Measurements from ENCODE around the gene C3orf18. TPM values are rescaled to one million over a fixed set of nuclear protein-coding genes. Genes with fewer than 3 reads are reported as not detected.

Gene C3orf18
- total and polyA plus RNA-seq, 9 of the 15 experiments (the other 6 are each of a cell fraction or from before 2014, with no cell fraction given): 0.01 to 2.3 (median 0.94) TPM

DNA sequence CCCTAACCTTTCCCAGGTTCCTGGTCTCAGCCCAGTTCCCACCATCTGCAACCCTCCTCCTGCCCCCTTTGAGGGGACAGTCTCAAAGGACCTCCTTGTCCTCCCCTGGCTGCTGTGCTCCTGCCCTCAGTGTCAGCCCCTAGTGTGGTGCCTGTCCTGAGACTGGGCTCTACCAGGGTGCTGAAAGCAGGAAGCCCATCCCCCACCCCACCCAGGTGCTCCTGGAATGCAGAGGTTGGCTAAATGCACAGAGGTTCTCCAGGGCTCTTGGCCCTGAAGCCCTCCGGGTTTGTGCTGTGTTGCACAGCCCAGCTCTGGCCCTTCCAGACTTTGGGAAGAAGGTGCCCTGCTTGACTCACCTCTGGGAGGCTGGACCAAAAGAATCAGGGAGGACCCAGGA is 21.8 kb downstream of the C3orf18 start:
- POLR2A ChIA-PET: no interaction called here
- Histone ChIP-seq H3K9me3 (replicated peaks; ENCODE audit: control insufficient read depth, insufficient read depth, low read depth, low read length) (no peaks in the 10 kb centered on the region), H3K9me1 (ENCODE audit: control insufficient read depth, insufficient read depth, low read length) (no peaks in the 10 kb centered on the region), H4K20me1 (replicated peaks; ENCODE audit: control insufficient read depth, insufficient read depth, low read length) (no peaks in the 10 kb centered on the region), H2AFZ (ENCODE audit: low read depth, low read length) (no peak overlapping the region), H3K27me3 (ENCODE audit: control insufficient read depth in 2 of 2, insufficient read depth in 2 of 2, low read length in 2 of 2) (no peaks in the 10 kb centered on the region), H3K27ac (ENCODE audit: extremely low read depth, low read depth, low read length) (no peak overlapping the region), H3K9ac (ENCODE audit: insufficient read depth in 1 of 2, low read depth in 2 of 2, low read length in 2 of 2) (0 out of 4 replicates have a peak overlapping the region, but pooled peaks of 1 of the 2 experiments have one; percentile 13), H3K4me3 (no peak overlapping the region), H3K4me2 (ENCODE audit: insufficient read depth, low read length) (no peak overlapping the region), H3K36me3 (ENCODE audit: control insufficient read depth, insufficient read depth, low read length) (no peaks in the 10 kb centered on the region), H3K4me1 (replicated peaks in 1 of 2; ENCODE audit: control insufficient read depth in 2 of 2, insufficient read depth in 2 of 2, low read length in 2 of 2) (peaks cover 2 to 21% of the 10 kb centered on the region in 2 experiments; a peak in 3 of 5 replicates), H3K79me2 (ENCODE audit: control insufficient read depth, insufficient read depth, low read length) (no peaks in the 10 kb centered on the region)
- ATAC-seq: no peak
- intact Hi-C loops (cut with micrococcal nuclease) (no loop called here), in situ Hi-C loops (cut with MboI) (loop anchor here (5.0 kb wide), 1 partner anchor 33 kb away; no protein-coding TSS in a partner anchor)
- WGBS (ENCODE audit: insufficient coverage, low coverage, missing lambda C conversion rate): no CpG with 5 or more reads among the region's 1 CpG
- no TSS peak for BruUV-seq (replicated peaks)
- CTCF ChIA-PET (ENCODE audit: low intra/inter-chr PET ratio): no interaction called here
- DNase-seq (ENCODE audit: extremely low read depth in 1 of 4, low spot score in 3 of 4): no peak
- no peak for FAIRE-seq
- TF ChIP-seq, protein P1, sequence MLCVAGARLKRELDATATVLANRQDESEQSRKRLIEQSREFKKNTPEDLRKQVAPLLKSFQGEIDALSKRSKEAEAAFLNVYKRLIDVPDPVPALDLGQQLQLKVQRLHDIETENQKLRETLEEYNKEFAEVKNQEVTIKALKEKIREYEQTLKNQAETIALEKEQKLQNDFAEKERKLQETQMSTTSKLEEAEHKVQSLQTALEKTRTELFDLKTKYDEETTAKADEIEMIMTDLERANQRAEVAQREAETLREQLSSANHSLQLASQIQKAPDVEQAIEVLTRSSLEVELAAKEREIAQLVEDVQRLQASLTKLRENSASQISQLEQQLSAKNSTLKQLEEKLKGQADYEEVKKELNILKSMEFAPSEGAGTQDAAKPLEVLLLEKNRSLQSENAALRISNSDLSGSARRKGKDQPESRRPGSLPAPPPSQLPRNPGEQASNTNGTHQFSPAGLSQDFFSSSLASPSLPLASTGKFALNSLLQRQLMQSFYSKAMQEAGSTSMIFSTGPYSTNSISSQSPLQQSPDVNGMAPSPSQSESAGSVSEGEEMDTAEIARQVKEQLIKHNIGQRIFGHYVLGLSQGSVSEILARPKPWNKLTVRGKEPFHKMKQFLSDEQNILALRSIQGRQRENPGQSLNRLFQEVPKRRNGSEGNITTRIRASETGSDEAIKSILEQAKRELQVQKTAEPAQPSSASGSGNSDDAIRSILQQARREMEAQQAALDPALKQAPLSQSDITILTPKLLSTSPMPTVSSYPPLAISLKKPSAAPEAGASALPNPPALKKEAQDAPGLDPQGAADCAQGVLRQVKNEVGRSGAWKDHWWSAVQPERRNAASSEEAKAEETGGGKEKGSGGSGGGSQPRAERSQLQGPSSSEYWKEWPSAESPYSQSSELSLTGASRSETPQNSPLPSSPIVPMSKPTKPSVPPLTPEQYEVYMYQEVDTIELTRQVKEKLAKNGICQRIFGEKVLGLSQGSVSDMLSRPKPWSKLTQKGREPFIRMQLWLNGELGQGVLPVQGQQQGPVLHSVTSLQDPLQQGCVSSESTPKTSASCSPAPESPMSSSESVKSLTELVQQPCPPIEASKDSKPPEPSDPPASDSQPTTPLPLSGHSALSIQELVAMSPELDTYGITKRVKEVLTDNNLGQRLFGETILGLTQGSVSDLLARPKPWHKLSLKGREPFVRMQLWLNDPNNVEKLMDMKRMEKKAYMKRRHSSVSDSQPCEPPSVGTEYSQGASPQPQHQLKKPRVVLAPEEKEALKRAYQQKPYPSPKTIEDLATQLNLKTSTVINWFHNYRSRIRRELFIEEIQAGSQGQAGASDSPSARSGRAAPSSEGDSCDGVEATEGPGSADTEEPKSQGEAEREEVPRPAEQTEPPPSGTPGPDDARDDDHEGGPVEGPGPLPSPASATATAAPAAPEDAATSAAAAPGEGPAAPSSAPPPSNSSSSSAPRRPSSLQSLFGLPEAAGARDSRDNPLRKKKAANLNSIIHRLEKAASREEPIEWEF (CRISPR knock-in tag; IDR thresholded peaks at IDR 0.05): no peak
- TF ChIP-seq CBFB (CRISPR knock-in tag; IDR thresholded peaks at IDR 0.05): no peak
- TF ChIP-seq ZNF431 (CRISPR knock-in tag; IDR thresholded peaks at IDR 0.05): no peak
- TF ChIP-seq BACH1 (tag; IDR thresholded peaks at IDR 0.05): no peak
- TF ChIP-seq ZC3H11A (IDR thresholded peaks at IDR 0.05; ENCODE audit: low read depth, low read length): no peak
- TF ChIP-seq XRCC3 (IDR thresholded peaks at IDR 0.05): no peak
- no peak for TF ChIP-seq ZBED1 (IDR thresholded peaks at IDR 0.05)
- TF ChIP-seq, protein P2, sequence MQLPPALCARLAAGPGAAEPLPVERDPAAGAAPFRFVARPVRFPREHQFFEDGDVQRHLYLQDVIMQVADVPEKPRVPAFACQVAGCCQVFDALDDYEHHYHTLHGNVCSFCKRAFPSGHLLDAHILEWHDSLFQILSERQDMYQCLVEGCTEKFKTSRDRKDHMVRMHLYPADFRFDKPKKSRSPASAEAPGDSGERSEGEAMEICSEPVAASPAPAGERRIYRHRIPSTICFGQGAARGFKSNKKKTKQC (CRISPR knock-in tag; IDR thresholded peaks at IDR 0.05): no peak
- TF ChIP-seq BRF1 (IDR thresholded peaks at IDR 0.05; ENCODE audit: borderline replicate concordance, extremely low read depth, insufficient read length): no peak
- TF ChIP-seq ZNF41 (CRISPR knock-in tag; conservative IDR thresholded peaks at IDR 0.05): no peak
- no peak for TF ChIP-seq YY1 (IDR thresholded peaks at IDR 0.05; ENCODE audit: borderline replicate concordance in 1 of 3, control insufficient read depth in 1 of 3, extremely low read depth in 1 of 3, insufficient read depth in 3 of 3, insufficient read length in 1 of 3, insufficient replicate concordance in 2 of 3, low read depth in 1 of 3, low read length in 2 of 3)
- TF ChIP-seq, protein P3, sequence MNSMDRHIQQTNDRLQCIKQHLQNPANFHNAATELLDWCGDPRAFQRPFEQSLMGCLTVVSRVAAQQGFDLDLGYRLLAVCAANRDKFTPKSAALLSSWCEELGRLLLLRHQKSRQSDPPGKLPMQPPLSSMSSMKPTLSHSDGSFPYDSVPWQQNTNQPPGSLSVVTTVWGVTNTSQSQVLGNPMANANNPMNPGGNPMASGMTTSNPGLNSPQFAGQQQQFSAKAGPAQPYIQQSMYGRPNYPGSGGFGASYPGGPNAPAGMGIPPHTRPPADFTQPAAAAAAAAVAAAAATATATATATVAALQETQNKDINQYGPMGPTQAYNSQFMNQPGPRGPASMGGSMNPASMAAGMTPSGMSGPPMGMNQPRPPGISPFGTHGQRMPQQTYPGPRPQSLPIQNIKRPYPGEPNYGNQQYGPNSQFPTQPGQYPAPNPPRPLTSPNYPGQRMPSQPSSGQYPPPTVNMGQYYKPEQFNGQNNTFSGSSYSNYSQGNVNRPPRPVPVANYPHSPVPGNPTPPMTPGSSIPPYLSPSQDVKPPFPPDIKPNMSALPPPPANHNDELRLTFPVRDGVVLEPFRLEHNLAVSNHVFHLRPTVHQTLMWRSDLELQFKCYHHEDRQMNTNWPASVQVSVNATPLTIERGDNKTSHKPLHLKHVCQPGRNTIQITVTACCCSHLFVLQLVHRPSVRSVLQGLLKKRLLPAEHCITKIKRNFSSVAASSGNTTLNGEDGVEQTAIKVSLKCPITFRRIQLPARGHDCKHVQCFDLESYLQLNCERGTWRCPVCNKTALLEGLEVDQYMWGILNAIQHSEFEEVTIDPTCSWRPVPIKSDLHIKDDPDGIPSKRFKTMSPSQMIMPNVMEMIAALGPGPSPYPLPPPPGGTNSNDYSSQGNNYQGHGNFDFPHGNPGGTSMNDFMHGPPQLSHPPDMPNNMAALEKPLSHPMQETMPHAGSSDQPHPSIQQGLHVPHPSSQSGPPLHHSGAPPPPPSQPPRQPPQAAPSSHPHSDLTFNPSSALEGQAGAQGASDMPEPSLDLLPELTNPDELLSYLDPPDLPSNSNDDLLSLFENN (IDR thresholded peaks at IDR 0.05; ENCODE audit: low read depth in 2 of 2, low read length in 2 of 2): no peak
- TF ChIP-seq, protein P4, sequence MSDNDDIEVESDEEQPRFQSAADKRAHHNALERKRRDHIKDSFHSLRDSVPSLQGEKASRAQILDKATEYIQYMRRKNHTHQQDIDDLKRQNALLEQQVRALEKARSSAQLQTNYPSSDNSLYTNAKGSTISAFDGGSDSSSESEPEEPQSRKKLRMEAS (CRISPR knock-in tag; IDR thresholded peaks at IDR 0.05): no peak
